Rectal smooth muscle tissue (tissue), 1 donor: Measurements from ENCODE around the gene RUFY4.

Experiments used
- H3K27ac ChIP-seq: one replicate; pipeline ENCODE4 v1.7.0; 2013; ENCODE audit warnings: low read depth, low read length, inconsistent platforms
- H3K27me3 ChIP-seq: one replicate; pipeline ENCODE4 v1.7.0; 2013; ENCODE audit warnings: low read length; ENCODE audit not compliant: control insufficient read depth, insufficient read depth
- H3K36me3 ChIP-seq: one replicate; pipeline ENCODE4 v1.7.0; 2013; ENCODE audit warnings: low read length; ENCODE audit not compliant: control insufficient read depth, insufficient read depth
- H3K4me1 ChIP-seq: one replicate; pipeline ENCODE4 v1.7.0; 2013; ENCODE audit warnings: low read length; ENCODE audit not compliant: control insufficient read depth, insufficient read depth
- H3K4me3 ChIP-seq: one replicate; pipeline ENCODE4 v1.7.0; 2013; ENCODE audit warnings: low read length
- H3K9ac ChIP-seq: one replicate; pipeline ENCODE4 v1.7.0; 2013; ENCODE audit warnings: low read length

RUFY4 gene

DNA sequence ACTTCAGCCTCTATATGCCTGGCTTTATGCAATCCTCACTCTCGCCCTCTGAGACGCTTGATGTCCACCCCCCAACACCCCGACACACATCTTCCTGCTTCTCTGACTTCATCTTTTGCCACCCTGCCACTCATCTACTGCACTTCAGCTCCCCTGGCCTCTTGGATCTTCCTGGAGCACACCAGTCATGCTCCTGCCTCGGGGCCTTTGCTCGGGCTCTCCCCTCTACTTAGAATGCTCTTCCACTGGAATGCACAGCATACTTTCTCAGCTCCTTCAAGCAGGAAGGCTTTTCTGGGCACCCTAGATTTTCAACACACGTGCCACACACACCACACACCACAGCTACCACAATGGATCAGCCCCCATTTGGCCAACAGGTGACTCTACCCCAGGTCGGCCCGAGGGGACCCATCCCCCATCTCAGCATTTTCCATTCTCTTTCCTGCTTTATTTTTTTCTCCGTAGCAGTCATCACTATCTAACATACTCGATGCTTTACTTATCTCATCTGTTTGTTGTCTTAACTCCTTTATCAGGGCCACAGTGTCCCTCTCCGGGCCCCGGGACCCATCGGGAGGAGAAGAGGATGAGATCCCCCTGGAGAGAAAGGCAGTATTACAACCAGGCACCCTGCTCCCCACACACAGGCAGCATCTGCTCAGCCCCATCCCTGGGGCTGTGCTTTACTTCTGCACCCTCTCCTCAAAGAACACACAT, 2.3 kb downstream of the RUFY4 start:
- H3K9ac ChIP-seq: no peak overlapping the region
- H3K36me3 ChIP-seq: no peaks in the 10 kb centered on the region
- H3K27ac ChIP-seq: no peak overlapping the region
- H3K4me1 ChIP-seq: peaks cover 3% of the 10 kb centered on the region
- H3K4me3 ChIP-seq: no peak overlapping the region
- H3K27me3 ChIP-seq: peaks cover 3% of the 10 kb centered on the region

DNA sequence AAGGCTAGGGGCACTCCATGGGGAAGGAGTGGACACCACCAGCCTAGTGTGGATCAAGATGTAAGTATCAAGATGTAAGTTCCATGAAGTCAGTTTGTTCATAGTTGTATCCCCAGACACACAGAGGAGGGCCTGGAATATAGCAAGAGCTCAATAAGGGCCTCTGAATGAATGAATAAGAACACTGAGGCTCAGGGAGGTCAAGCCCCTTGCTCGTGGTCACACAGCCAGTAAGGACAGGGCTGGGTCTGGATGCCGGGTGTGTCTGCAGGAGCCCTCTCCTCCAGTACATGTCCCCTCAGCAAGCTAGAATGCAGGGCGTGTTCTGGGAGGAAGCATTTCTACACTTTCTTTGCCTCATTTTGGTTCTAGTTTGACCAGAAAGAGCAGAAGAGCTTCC, 2.9 kb downstream of the RUFY4 start:
- Histone ChIP-seq H3K9ac (no peak overlapping the region), H3K4me1 (peaks cover 3% of the 10 kb centered on the region), H3K27ac (no peak overlapping the region), H3K4me3 (no peak overlapping the region), H3K27me3 (peaks cover 3% of the 10 kb centered on the region), H3K36me3 (no peaks in the 10 kb centered on the region)

GRCh38 chr2:218072478-218073024, 3.5 kb downstream of the RUFY4 start:
- H3K4me3 ChIP-seq: no peak overlapping the region
- no peak overlapping the region for H3K9ac ChIP-seq

GRCh38 chr2:218073185-218073584, 4.1 kb downstream of the RUFY4 start:
- H3K4me1 ChIP-seq: peaks cover 3% of the 10 kb centered on the region
- no peak overlapping the region for H3K27ac ChIP-seq
- no peak overlapping the region for H3K9ac ChIP-seq
- no peaks in the 10 kb centered on the region for H3K36me3 ChIP-seq
- H3K27me3 ChIP-seq: peaks cover 2% of the 10 kb centered on the region
- H3K4me3 ChIP-seq: no peak overlapping the region

More at GRCh38 chr2:218072478-218073024, 3.5 kb downstream of the RUFY4 start:
- Histone ChIP-seq H3K27ac (no peak overlapping the region), H3K36me3 (no peaks in the 10 kb centered on the region), H3K4me1 (peaks cover 3% of the 10 kb centered on the region), H3K27me3 (peaks cover 3% of the 10 kb centered on the region)

GRCh38 chr2:218074031-218074430, 5.0 kb downstream of the RUFY4 start:
- Histone ChIP-seq H3K4me1 (no peaks in the 10 kb centered on the region), H3K4me3 (no peak overlapping the region), H3K36me3 (no peaks in the 10 kb centered on the region), H3K9ac (no peak overlapping the region), H3K27me3 (no peaks in the 10 kb centered on the region), H3K27ac (no peak overlapping the region)

- no peaks in the 10 kb centered on the region for H3K36me3 ChIP-seq
- H3K27ac ChIP-seq: no peak overlapping the region
- no peaks in the 10 kb centered on the region for H3K4me1 ChIP-seq
- no peaks in the 10 kb centered on the region for H3K27me3 ChIP-seq
- no peak overlapping the region for H3K9ac ChIP-seq
- H3K4me3 ChIP-seq: no peak overlapping the region
Observed at GRCh38 chr2:218075975-218076811, 7.1 kb downstream of the RUFY4 start.

DNA sequence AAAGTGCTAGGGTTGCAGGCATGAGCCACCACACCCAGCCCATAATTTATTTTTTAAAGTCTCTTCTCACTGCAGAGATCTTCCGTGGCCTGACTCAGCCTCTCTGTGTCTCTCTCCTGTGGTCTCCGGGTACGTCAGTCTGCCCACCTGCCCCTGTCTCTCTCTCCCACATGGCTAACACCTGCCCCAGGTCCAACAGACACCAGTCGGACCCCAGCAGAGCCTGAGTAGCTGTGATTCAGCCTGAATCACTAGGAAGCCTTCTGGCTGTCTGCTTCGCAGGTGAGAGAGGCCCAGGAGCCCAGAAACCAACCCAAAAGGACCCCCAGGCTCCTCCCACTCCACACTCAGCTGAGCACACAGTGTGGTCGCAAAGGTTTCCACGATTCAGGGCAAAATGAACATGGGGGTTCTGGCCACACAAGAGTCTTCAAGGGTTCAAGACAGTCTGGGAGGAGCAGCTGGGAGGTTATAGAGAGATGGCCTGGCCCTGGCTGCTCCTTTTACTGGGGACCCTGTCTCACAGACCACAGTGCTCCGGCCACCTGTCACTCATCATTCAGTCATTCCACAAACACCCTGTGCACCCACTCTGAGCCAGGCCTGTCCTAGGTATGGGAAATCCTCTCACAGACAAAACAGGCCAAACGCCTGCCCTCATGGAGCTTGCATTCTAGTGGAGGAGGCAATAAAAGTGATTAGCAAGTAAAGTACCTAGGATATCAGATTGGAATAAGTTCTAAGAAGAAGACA, 8.6 kb downstream of the RUFY4 start:
- Histone ChIP-seq H3K27me3 (no peaks in the 10 kb centered on the region), H3K4me3 (no peak overlapping the region), H3K36me3 (no peaks in the 10 kb centered on the region), H3K9ac (no peak overlapping the region), H3K4me1 (no peaks in the 10 kb centered on the region), H3K27ac (no peak overlapping the region)

GRCh38 chr2:218079943-218080913, 11.2 kb downstream of the RUFY4 start:
- Histone ChIP-seq H3K4me3 (no peak overlapping the region), H3K4me1 (no peaks in the 10 kb centered on the region), H3K36me3 (no peaks in the 10 kb centered on the region), H3K27ac (no peak overlapping the region), H3K9ac (no peak overlapping the region), H3K27me3 (no peaks in the 10 kb centered on the region)

GRCh38 chr2:218081063-218081462, 12.0 kb downstream of the RUFY4 start:
- Histone ChIP-seq H3K9ac (no peak overlapping the region), H3K27me3 (no peaks in the 10 kb centered on the region), H3K4me3 (no peak overlapping the region), H3K36me3 (no peaks in the 10 kb centered on the region), H3K4me1 (no peaks in the 10 kb centered on the region), H3K27ac (no peak overlapping the region)

DNA sequence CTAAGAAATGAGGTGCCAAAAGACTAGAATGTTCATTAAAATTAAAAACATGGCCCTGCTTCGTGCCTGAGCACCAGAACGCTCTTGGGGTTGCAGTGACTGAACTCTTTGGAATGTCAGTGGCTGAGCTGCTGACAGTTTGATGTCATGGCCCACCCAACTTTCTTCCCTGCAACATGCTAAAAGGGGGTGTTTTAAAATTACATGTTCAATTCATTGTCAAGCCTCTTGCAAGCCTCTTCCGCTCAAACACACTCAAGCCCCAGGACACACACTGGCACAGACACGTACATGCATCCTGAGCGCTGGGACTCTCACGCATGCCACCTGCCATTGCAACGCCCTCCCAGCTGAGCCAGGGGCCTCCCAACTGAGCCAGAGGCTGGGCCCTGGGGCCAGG, 12.6 kb downstream of the RUFY4 start:
- Histone ChIP-seq H3K27ac (no peak overlapping the region), H3K9ac (no peak overlapping the region), H3K4me1 (no peaks in the 10 kb centered on the region), H3K36me3 (no peaks in the 10 kb centered on the region), H3K27me3 (no peaks in the 10 kb centered on the region), H3K4me3 (no peak overlapping the region)

GRCh38 chr2:218082586-218083351, 13.7 kb downstream of the RUFY4 start:
- H3K27ac ChIP-seq: no peak overlapping the region
- H3K4me3 ChIP-seq: no peak overlapping the region
- H3K36me3 ChIP-seq: no peaks in the 10 kb centered on the region
- no peaks in the 10 kb centered on the region for H3K27me3 ChIP-seq
- H3K4me1 ChIP-seq: no peaks in the 10 kb centered on the region
- no peak overlapping the region for H3K9ac ChIP-seq
